ENCODE results near the gene PTPRN2.

PTPRN2 gene

GRCh38 chr7:157845203-157845835, 742.3 kb downstream of the PTPRN2 start:
- no peak for DNase-seq (ENCODE audit: low read depth)

GRCh38 chr7:157844611-157845010, 743.0 kb downstream of the PTPRN2 start:
- no peak for DNase-seq (ENCODE audit: low read depth)

GRCh38 chr7:157844141-157844540, 743.5 kb downstream of the PTPRN2 start:
- DNase-seq (ENCODE audit: low read depth), result no peak

- no peak for DNase-seq (ENCODE audit: low read depth)
Measured at GRCh38 chr7:157843336-157844140, 744.1 kb downstream of the PTPRN2 start.

- DNase-seq (ENCODE audit: low read depth), result no peak
Measured at GRCh38 chr7:157841773-157842370, 745.8 kb downstream of the PTPRN2 start.

GRCh38 chr7:157840914-157841772, 746.5 kb downstream of the PTPRN2 start:
- no peak for DNase-seq (ENCODE audit: low read depth)

GRCh38 chr7:157840174-157840913, 747.3 kb downstream of the PTPRN2 start:
- no peak for DNase-seq (ENCODE audit: low read depth)

- DNase-seq (ENCODE audit: low read depth), result no peak
Measured at GRCh38 chr7:157839672-157840167, 747.9 kb downstream of the PTPRN2 start.

- DNase-seq (ENCODE audit: low read depth), result no peak
Measured at GRCh38 chr7:157839226-157839625, 748.4 kb downstream of the PTPRN2 start.

GRCh38 chr7:157837561-157837960, 750.1 kb downstream of the PTPRN2 start:
- DNase-seq (ENCODE audit: low read depth), result no peak

- no peak for DNase-seq (ENCODE audit: low read depth)
Measured at GRCh38 chr7:157837047-157837446, 750.6 kb downstream of the PTPRN2 start.

- no peak for DNase-seq (ENCODE audit: low read depth)
Measured at GRCh38 chr7:157834501-157835163, 753.0 kb downstream of the PTPRN2 start.

- DNase-seq (ENCODE audit: low read depth), result no peak
Measured at GRCh38 chr7:157832866-157833607, 754.6 kb downstream of the PTPRN2 start.

- DNase-seq (ENCODE audit: low read depth), result no peak
Measured at GRCh38 chr7:157832421-157832820, 755.2 kb downstream of the PTPRN2 start.

GRCh38 chr7:157832006-157832405, 755.6 kb downstream of the PTPRN2 start:
- DNase-seq (ENCODE audit: low read depth), result no peak

- DNase-seq (ENCODE audit: low read depth), result no peak
Measured at GRCh38 chr7:157831143-157831905, 756.3 kb downstream of the PTPRN2 start.

- no peak for DNase-seq (ENCODE audit: low read depth)
Measured at GRCh38 chr7:157830331-157830730, 757.3 kb downstream of the PTPRN2 start.

GRCh38 chr7:157829491-157829890, 758.1 kb downstream of the PTPRN2 start:
- DNase-seq (ENCODE audit: low read depth), result no peak

- no peak for DNase-seq (ENCODE audit: low read depth)
Measured at GRCh38 chr7:157828881-157829280, 758.7 kb downstream of the PTPRN2 start.
